Activated naive CD4-positive, alpha-beta T cell treated with anti-CD3 and anti-CD28 coated beads, Interleukin-2, amount 10 ng/mL, durations not matched to agents 7 days and 5 days (primary cell): ENCODE results near the gene ZNF775.
A peak's percentile ranks its signal among the peaks of the same experiment; 100 is the strongest.

Experiments
- CTCF ChIA-PET: fragments of 350-600 bp; sonication (Branson Sonifier 250); formaldehyde crosslinking; loops from one replicate; lab custom pipeline; 2021; ENCODE audit warnings: antibody characterized with exemption; lab: Charles Lee
- DNase-seq: peaks from one replicate; pipeline ENCODE4 v3.0.0-alpha.2; 2020
- H3K27ac Mint-ChIP-seq: one replicate; pipeline ENCODE4 v1.8.0; 2021; ENCODE audit warnings: mild to moderate bottlenecking, moderate library complexity, mixed read lengths
- H3K27me3 Mint-ChIP-seq: one replicate; pipeline ENCODE4 v1.8.0; 2021; ENCODE audit warnings: mild to moderate bottlenecking, mixed read lengths
- H3K36me3 Mint-ChIP-seq: one replicate; pipeline ENCODE4 v1.8.0; 2021; ENCODE audit warnings: mixed read lengths
- H3K4me1 Mint-ChIP-seq: one replicate; pipeline ENCODE4 v1.8.0; 2021; ENCODE audit warnings: mixed read lengths
- H3K4me3 Mint-ChIP-seq: one replicate; pipeline ENCODE4 v1.8.0; 2021; ENCODE audit warnings: mild to moderate bottlenecking, moderate library complexity, mixed read lengths
- H3K9me3 Mint-ChIP-seq: one replicate; pipeline ENCODE4 v1.8.0; 2021; ENCODE audit warnings: mixed read lengths

Gene ZNF775

DNA sequence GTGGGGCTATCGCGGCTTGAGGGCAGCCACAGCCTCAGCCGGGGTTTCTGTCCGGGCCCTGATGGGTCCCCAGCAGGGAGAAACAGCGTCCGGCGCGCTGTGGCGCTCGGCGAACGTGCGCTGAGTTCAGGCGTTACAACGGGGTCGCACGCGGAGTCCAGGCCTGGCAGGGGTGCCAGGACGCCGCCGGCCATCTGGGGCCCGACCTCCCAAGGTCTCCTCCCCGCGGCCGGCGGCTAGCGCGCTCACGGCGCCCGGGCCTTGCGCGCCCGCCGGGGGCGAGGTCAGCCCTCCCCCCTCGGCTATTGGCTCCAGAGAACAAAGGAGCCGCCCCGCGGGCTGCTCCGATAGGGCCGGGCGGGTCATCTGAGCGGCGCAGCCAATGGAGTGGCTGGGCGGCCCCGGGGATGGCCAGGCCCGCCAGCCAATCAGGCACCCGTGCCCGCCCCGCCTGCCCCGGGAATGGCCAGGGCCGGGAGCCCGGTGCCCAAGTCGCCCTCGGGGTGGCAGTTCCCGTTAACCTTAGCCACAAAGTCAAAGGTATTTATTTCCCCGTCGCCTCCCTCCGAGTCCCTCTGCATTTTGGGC is at the start of gene ZNF775:
TSS of gene ZNF775 (plus strand) at position 478 of the 588 bp plus-strand sequence. CDS start 9,141 bp downstream, outside the sequence.
- DNase-seq, result peak; percentile 95
- H3K36me3 Mint-ChIP-seq, result peaks cover 3% of the 10 kb centered on the region
- H3K9me3 Mint-ChIP-seq, result no peaks in the 10 kb centered on the region
- H3K27ac Mint-ChIP-seq, result peak within 1 kb of the TSS; percentile 75
- peak within 1 kb of the TSS; percentile 83 for H3K4me3 Mint-ChIP-seq
- no peaks in the 10 kb centered on the region for H3K27me3 Mint-ChIP-seq
- H3K4me1 Mint-ChIP-seq, result peaks cover 52% of the 10 kb centered on the region
- CTCF ChIA-PET, result interaction anchor here (1.4 to 2.3 kb wide), 2 partner anchors 10 to 27 kb away, joined by 5 to 7 read pairs; a partner anchor contains a TSS

DNA sequence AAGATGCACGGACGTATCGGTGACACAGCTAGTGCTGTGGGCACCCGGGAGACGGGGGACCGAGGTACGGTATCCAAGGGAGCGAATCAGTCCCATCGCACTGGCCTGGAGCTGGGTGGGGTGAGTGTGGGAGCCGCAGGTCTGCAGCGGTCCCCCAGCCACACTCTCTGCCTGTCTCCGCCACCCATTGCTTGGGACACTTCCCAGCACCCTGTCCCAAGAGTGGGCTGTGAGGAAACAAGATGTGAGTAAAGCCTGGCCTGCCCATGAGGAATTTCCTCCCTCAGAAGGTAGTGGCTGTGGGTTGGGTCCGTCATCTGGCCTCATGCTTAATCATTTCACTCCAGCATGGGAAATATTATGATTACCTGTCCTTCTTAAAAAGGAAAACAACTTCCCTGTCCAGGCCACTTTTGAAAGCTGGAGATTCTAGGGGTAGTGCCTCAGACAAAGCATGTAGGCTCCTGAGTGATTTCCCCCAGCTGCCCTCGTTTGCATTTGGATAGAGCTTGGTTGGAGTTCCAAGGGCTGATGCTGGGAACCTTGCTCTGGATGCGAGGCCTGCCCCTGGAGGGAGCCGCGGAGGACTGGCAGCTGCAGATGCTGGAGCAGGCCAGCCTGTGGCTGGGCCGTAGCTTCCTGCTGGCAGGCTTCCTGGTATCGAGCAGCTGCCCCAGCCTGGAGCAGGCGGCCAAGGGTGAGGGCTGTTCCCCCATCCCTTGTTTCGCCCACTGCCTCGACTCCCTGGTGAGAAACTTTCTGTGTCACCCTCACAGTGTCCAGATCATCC is 49.6 kb upstream of the ZNF775 start:
- Mint-ChIP-seq H3K36me3 (peaks cover 41% of the 10 kb centered on the region), H3K4me1 (peaks cover 11% of the 10 kb centered on the region), H3K4me3 (no peak overlapping the region), H3K27me3 (no peaks in the 10 kb centered on the region), H3K9me3 (no peaks in the 10 kb centered on the region), H3K27ac (no peak overlapping the region)
- DNase-seq, result no peak
- CTCF ChIA-PET, result interaction anchor here (0.6 to 0.7 kb wide), 2 partner anchors 45 to 77 kb away, joined by 3 read pairs; no protein-coding TSS in a partner anchor

DNA sequence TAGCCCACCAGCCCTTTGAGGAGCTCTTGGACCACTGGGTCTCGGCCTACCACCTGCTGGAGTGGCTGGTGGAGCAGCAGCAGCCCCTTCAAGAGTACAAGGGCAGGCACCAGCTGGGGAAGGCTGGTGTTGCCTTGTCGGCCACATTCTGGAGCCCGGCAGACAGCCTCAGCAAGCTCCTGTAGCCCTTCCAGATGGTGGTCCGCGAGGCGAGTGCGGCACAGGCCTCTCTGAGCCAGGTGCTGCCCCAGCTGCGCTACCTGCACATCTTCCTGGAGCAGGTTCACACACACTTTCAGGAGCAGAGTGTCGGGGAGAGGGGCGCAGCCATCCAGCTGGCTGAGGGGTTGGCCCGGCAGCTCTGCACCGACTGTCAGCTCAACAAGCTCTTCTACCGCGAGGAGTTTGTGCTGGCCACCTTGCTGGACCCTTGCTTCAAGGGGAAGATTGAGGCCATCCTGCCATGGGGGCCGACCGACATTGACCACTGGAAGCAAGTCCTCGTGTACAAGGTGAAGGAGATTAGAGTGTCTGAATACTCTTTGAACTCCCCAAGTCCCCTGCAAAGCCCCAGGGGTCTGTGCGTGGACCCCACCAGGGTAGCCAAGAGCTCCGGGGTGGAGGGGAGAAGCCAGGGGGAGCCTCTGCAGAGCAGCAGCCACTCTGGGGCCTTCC is 48.8 kb upstream of the ZNF775 start:
- DNase-seq, result no peak
- no peak overlapping the region for H3K27ac Mint-ChIP-seq
- CTCF ChIA-PET, result interaction anchor here (0.7 kb wide), 1 partner anchor 76 kb away, joined by 3 read pairs; no protein-coding TSS in a partner anchor
- peaks cover 32% of the 10 kb centered on the region for H3K36me3 Mint-ChIP-seq
- H3K9me3 Mint-ChIP-seq, result no peaks in the 10 kb centered on the region
- H3K4me3 Mint-ChIP-seq, result no peak overlapping the region
- H3K4me1 Mint-ChIP-seq, result peaks cover 3% of the 10 kb centered on the region
- H3K27me3 Mint-ChIP-seq, result no peaks in the 10 kb centered on the region

DNA sequence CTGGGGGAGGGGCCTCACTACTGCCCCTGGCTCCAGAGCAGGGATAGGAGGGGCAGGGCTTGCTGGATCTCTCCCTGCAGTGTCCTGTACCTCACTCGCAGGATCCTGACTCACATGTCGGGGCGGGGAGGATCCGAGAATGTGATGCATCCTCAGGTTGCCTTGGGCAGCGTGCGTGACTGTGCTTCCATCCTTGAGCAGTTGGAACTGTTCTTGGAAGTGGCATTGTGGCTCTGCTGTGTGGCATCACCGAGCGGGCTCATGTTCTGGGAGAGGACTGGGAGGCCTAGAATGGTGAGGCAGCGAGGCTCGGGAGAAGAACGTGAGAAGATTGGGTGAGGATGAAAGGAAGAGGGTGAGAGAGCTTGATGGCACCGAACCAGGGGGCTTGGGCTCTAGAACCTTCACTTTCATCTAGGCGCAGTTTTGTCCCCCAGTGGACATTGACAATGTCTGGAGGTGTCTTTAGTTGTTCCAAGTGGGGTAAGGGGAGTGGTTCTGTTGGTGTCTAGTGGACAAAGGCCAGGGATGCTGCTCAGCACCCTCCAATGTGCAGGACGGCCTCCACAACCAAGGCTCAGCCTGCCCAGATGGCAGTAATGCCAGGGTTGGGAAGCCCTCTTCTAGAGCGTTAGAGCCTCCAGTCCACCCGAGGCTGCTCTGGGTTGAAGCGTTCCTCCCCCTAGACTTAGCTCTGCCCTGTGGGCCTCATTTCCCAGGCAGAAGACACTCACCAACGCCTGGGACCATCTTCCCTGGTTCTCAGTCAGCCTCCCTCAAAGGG is 46.1 kb upstream of the ZNF775 start:
- Mint-ChIP-seq H3K27me3 (no peaks in the 10 kb centered on the region), H3K9me3 (no peaks in the 10 kb centered on the region), H3K4me1 (no peaks in the 10 kb centered on the region), H3K4me3 (no peak overlapping the region), H3K27ac (no peak overlapping the region), H3K36me3 (peaks cover 14% of the 10 kb centered on the region)
- no peak for DNase-seq
- CTCF ChIA-PET, result no interaction called here

DNA sequence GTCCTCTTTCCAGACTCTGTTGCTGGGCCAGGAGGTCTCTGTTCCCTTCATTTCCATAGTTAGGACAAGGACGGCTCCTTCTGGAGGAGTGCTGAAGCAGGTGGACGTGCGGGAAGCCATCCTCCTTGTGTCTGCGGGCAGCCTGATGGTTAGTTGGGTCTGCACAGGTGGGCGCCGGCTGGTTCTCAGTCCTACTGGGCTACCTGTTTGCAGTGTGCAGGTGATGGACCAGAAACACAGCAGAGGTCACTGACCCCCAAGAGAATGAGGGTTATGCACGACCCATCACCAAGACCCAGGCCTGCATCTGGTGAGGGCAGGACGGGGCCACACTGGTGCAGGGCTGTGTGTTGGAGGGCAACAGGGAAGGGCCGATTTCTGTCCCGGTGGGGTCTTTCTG is 45.5 kb upstream of the ZNF775 start:
- Mint-ChIP-seq H3K27me3 (peaks cover under 1% of the 10 kb centered on the region), H3K4me1 (no peaks in the 10 kb centered on the region), H3K4me3 (no peak overlapping the region), H3K9me3 (no peaks in the 10 kb centered on the region), H3K27ac (no peak overlapping the region), H3K36me3 (peaks cover 9% of the 10 kb centered on the region)
- DNase-seq, result no peak
- CTCF ChIA-PET, result no interaction called here

DNA sequence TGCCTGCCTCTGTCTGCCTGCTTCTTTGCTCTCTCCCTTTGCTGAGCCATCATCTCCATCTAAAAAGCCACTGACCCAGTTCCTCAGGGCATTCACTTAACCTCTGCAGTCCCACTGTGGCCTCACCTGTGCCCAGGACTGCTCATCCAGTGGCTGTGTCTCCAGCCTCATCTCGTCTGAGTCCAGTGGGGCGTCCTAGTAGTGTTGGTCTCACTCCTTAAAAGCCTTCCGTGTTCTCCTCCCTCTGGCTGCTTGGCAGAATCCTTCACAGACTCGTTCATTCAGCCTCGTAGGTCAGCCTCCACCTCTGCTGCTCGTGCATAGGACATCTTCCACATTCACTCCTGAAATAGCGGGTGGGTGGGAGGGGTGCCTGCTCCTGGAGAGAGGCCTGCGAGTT is 45.0 kb upstream of the ZNF775 start:
- Mint-ChIP-seq H3K4me1 (no peaks in the 10 kb centered on the region), H3K4me3 (no peak overlapping the region)
- CTCF ChIA-PET, result no interaction called here

DNA sequence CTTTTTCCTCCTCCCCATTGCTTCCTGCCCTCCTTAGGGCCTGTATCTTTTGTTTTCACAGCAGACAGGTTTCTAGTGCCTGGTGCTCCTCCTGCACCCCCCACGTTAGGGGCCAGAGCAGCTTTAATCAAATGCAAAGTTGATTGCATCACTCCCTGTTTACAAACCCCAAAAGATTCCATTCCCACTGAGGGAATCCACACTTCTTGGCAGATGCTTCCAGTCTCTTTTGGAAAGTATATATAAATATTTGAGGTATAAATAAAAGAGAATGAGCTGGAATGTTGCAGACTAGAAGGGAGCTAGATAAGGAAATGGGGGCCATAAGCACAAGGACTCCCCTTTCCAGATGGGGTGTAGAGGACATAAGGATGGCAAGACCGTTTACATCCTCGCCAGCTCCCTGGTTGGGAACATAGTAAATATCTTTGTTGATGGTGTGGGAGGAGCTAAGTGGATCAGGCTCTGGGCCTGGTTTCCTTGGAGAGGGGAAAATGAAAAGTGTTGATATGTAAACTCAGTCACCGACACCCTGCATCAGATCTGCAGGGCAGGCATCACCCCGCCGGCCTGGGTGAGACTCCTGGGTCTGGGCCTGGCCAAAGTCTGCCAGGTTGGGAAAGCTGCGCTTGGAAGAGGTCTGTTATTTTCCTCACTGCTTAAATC is 43.9 kb upstream of the ZNF775 start:
- H3K9me3 Mint-ChIP-seq, result no peaks in the 10 kb centered on the region
- CTCF ChIA-PET, result interaction anchor here (0.6 to 1.3 kb wide), 2 partner anchors 12 to 19 kb away, joined by 3 to 4 read pairs; partner anchors contain the start of genes ACTR3C and LRRC61
- no peak for DNase-seq
- H3K27me3 Mint-ChIP-seq, result peaks cover 16% of the 10 kb centered on the region
- H3K36me3 Mint-ChIP-seq, result peaks cover 4% of the 10 kb centered on the region
- H3K4me1 Mint-ChIP-seq, result no peaks in the 10 kb centered on the region
- H3K27ac Mint-ChIP-seq, result no peak overlapping the region
- no peak overlapping the region for H3K4me3 Mint-ChIP-seq

More for the DNA sequence above, 45.0 kb upstream of the ZNF775 start:
- DNase-seq, result no peak
- Mint-ChIP-seq H3K27ac (no peak overlapping the region), H3K9me3 (no peaks in the 10 kb centered on the region), H3K36me3 (peaks cover 5% of the 10 kb centered on the region), H3K27me3 (peaks cover 5% of the 10 kb centered on the region)

DNA sequence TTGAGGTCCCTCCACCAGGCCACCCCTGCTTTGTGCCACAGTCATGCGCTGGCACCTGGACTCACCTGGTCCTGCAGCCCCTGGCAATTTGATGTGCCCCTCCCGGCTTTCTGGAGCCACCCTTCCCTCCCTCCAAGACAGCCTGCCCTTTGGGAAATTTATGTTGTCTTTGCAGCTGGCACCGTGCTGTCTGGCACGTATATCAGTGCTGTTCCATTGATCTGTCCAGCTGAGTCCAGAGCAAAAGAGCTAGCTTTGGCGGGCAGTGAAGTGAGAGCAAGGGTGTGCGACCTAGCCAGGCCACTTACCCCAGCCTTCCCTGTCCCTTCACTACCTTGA is 43.4 kb upstream of the ZNF775 start:
- H3K4me1 Mint-ChIP-seq, result no peaks in the 10 kb centered on the region
- CTCF ChIA-PET, result interaction anchor here (0.6 to 1.3 kb wide), 2 partner anchors 13 to 19 kb away, joined by 3 to 4 read pairs; partner anchors contain the start of genes ACTR3C and LRRC61
- H3K36me3 Mint-ChIP-seq, result peaks cover 3% of the 10 kb centered on the region
- no peak overlapping the region for H3K4me3 Mint-ChIP-seq
- no peaks in the 10 kb centered on the region for H3K9me3 Mint-ChIP-seq
- no peak overlapping the region for H3K27ac Mint-ChIP-seq
- H3K27me3 Mint-ChIP-seq, result peaks cover 21% of the 10 kb centered on the region
- DNase-seq, result no peak

DNA sequence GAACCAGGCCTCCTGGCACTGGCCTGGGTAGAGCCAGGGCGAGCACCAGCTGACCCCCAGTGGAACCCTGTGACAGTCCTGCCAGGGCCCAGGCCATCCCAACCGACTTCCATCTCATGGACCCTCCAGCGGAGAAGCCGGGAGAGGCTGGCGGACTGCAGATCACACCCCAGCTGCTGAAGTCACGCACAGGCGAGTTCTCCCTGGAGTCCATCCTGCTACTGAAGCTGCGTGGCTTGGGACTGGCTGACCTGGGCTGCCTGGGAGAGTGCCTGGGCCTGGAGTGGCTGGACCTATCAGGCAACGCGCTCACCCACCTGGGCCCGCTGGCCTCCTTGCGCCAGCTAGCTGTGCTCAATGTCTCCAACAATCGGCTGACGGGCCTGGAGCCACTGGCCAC is 42.4 kb upstream of the ZNF775 start:
- no peaks in the 10 kb centered on the region for H3K9me3 Mint-ChIP-seq
- H3K4me1 Mint-ChIP-seq, result no peaks in the 10 kb centered on the region
- CTCF ChIA-PET, result no interaction called here
- H3K27ac Mint-ChIP-seq, result no peak overlapping the region
- DNase-seq, result no peak
- peaks cover 3% of the 10 kb centered on the region for H3K36me3 Mint-ChIP-seq
- no peak overlapping the region for H3K4me3 Mint-ChIP-seq
- peaks cover 31% of the 10 kb centered on the region for H3K27me3 Mint-ChIP-seq

DNA sequence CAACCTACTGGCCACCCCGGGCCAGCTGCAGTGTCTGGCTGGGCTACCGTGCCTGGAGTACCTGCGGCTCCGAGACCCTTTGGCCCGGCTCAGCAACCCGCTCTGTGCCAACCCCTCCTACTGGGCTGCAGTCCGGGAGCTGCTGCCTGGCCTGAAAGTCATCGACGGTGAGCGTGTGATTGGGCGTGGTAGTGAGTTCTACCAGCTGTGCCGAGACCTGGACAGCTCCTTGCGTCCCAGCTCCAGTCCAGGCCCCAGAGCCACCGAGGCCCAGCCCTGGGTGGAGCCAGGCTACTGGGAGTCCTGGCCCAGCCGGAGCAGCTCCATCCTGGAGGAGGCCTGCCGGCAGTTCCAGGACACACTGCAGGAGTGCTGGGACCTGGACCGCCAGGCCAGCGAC is 42.0 kb upstream of the ZNF775 start:
- H3K4me1 Mint-ChIP-seq, result no peaks in the 10 kb centered on the region
- H3K4me3 Mint-ChIP-seq, result no peak overlapping the region
- H3K27me3 Mint-ChIP-seq, result peaks cover 36% of the 10 kb centered on the region
- DNase-seq, result no peak
- H3K36me3 Mint-ChIP-seq, result peaks cover 3% of the 10 kb centered on the region
- no peak overlapping the region for H3K27ac Mint-ChIP-seq
- CTCF ChIA-PET, result no interaction called here
- no peaks in the 10 kb centered on the region for H3K9me3 Mint-ChIP-seq

DNA sequence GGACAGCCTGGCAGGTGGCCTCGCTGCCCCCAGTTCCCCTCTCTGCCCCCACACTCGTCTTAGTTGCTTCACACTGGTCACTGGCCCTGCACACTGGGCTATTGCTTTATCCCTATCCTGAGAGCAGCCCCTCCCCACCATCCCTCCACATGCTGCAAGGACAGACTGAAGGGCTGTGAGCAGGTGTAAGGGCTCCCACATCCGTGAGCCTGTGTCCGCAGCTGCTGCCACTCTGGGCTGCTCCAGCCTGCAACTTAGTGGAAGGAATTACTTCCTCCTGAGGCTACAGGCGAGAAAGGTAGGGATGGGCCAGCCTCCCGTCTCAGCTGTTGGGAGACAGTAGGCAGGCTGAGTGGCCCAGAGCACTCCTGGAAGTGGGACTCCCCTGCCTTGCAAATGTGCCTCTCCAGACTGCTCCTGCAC is 41.5 kb upstream of the ZNF775 start:
- H3K9me3 Mint-ChIP-seq, result no peaks in the 10 kb centered on the region
- no peak for DNase-seq
- CTCF ChIA-PET, result no interaction called here
- H3K36me3 Mint-ChIP-seq, result peaks cover 3% of the 10 kb centered on the region
- no peak overlapping the region for H3K27ac Mint-ChIP-seq
- H3K4me3 Mint-ChIP-seq, result no peak overlapping the region
- peaks cover 41% of the 10 kb centered on the region for H3K27me3 Mint-ChIP-seq
- H3K4me1 Mint-ChIP-seq, result no peaks in the 10 kb centered on the region

DNA sequence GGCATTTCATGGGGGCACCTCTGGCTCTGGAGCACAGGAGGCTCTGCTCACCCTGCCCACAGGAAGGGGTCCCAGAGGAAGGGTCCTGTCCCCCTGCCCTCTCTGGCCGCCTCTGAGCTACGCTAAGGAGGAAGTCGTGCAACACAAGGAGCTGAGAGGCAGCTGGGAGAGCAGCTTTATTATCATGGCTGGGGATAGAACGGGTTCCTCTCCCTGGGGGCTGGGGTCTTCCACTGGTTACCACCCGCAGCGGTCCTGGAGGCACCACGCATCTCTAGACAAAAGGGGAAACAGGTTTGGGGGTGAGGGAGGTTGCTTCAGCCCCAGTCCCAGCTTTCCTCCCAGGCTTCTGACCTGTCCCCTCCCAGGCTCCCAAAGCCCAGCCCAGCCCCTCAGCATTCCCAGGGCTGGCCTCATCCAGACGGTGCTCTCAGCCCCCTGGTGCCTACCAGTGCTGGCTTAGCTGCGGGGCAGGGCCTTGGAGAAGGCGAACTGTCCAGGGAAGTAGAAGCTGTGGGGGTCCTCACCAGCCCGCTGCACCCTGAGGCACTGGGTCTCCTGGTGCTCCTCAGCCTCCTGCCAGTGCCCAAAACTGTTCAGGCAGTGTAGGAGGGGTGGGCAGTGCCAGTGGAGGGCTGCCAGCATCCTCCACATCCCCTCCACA is 40.8 kb upstream of the ZNF775 start:
- CTCF ChIA-PET, result no interaction called here
- H3K9me3 Mint-ChIP-seq, result no peaks in the 10 kb centered on the region
- H3K27me3 Mint-ChIP-seq, result peaks cover 47% of the 10 kb centered on the region
- H3K4me3 Mint-ChIP-seq, result no peak overlapping the region
- H3K36me3 Mint-ChIP-seq, result peaks cover 3% of the 10 kb centered on the region
- no peak for DNase-seq
- H3K27ac Mint-ChIP-seq, result no peak overlapping the region
- no peaks in the 10 kb centered on the region for H3K4me1 Mint-ChIP-seq

DNA sequence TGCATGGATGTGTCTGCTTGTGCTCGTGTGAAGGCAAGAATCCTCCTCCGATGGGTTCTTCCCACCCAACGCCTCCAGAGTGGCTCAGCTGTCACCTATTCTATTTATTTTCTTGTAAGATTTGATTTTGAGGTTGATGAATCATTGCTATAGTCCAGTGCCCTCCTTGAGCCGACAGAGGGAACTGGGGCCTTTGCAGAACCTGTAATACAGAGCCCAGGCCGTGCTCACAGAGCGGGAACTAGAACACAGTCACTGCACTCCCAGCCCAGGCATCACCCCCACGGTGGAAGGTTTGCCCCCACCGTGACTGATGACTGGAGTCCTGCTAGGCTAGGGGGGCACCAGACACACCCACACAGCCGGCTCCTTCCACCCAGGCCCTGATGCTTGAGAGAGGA is 39.7 kb upstream of the ZNF775 start:
- no peak overlapping the region for H3K27ac Mint-ChIP-seq
- DNase-seq, result no peak

More for the DNA sequence above, 39.7 kb upstream of the ZNF775 start:
- Mint-ChIP-seq H3K4me1 (no peaks in the 10 kb centered on the region), H3K4me3 (no peak overlapping the region), H3K27me3 (peaks cover 52% of the 10 kb centered on the region), H3K36me3 (peaks cover 3% of the 10 kb centered on the region), H3K9me3 (peaks cover 2% of the 10 kb centered on the region)
- CTCF ChIA-PET, result no interaction called here
